HG03045 (cell line): ENCODE results near the gene SLITRK3.
"Not testable (repeated sequence)": the region's sequence is repeated elsewhere in the genome, so short reads cannot be mapped to it uniquely, and the experiment has no call there.

Source experiments
- ATAC-seq: cut with Tn5 transposase; IDR thresholded peaks from one replicate; pipeline ENCODE4 v1.9.1; 2021; ENCODE audit warnings: mild to moderate bottlenecking, moderate library complexity; ENCODE audit not compliant: unreplicated experiment

SLITRK3 gene

GRCh38 chr3:165192610-165193192 lies 3.5 kb downstream of the SLITRK3 start:
- no peak for ATAC-seq

- no peak for ATAC-seq
These were observed 4.7 kb downstream of the SLITRK3 start for GRCh38 chr3:165191491-165191890.

- ATAC-seq = no peak
These were observed 7.7 kb downstream of the SLITRK3 start for GRCh38 chr3:165188452-165188851.

GRCh38 chr3:165185707-165186327 lies 10.4 kb downstream of the SLITRK3 start:
- ATAC-seq = peak; percentile 96

- no peak for ATAC-seq
These were observed 14.6 kb downstream of the SLITRK3 start for GRCh38 chr3:165181556-165181955.

- ATAC-seq = no peak
These were observed 25.9 kb downstream of the SLITRK3 start for GRCh38 chr3:165170236-165170635.

GRCh38 chr3:165169368-165169767 lies 26.8 kb downstream of the SLITRK3 start:
- no peak for ATAC-seq

GRCh38 chr3:165162883-165163282 lies 33.3 kb downstream of the SLITRK3 start:
- no peak for ATAC-seq

- ATAC-seq = no peak
These were observed 36.3 kb downstream of the SLITRK3 start for GRCh38 chr3:165159760-165160421.

GRCh38 chr3:165158011-165158410 lies 38.2 kb downstream of the SLITRK3 start:
- no peak for ATAC-seq

- no peak for ATAC-seq
These were observed 39.3 kb downstream of the SLITRK3 start for GRCh38 chr3:165156757-165157420.

- ATAC-seq = no peak
These were observed 47.2 kb downstream of the SLITRK3 start for GRCh38 chr3:165148876-165149441.

GRCh38 chr3:165144271-165144670 lies 51.9 kb downstream of the SLITRK3 start:
- ATAC-seq = no peak

- not testable (repeated sequence) for ATAC-seq
These were observed 56.3 kb downstream of the SLITRK3 start for GRCh38 chr3:165139918-165140317.
